Activated T-helper 2 cell treated with anti-CD3 and anti-CD28 coated beads, Interferon-gamma antibody, Interleukin-2, Interleukin-4, amounts not matched to agents 10 μg/mL and 5 μg/mL and 100 μg/mL, durations not matched to agents 14 hours and 24 hours and 36 hours (primary cell): ENCODE results near the gene GH1. TPM values are rescaled to one million over a fixed set of nuclear protein-coding genes. Genes with fewer than 3 reads are reported as not detected.
"Not testable (repeated sequence)": the region's sequence is repeated elsewhere in the genome, so short reads cannot be mapped to it uniquely, and the experiment has no call there.

ENCODE experiments used
- DNase-seq: peaks from one replicate; pipeline ENCODE4 v3.0.0; 2021; ENCODE audit warnings: low spot score
- H3K27ac Mint-ChIP-seq: one replicate; pipeline ENCODE4 v1.8.0; 2021; ENCODE audit warnings: mixed read lengths
- H3K27me3 Mint-ChIP-seq: one replicate; pipeline ENCODE4 v1.8.0; 2021; ENCODE audit warnings: low read depth, mixed read lengths
- H3K36me3 Mint-ChIP-seq: one replicate; pipeline ENCODE4 v1.8.0; 2021; ENCODE audit warnings: low read depth, mixed read lengths
- H3K4me1 Mint-ChIP-seq: one replicate; pipeline ENCODE4 v1.8.0; 2021; ENCODE audit warnings: low read depth, mixed read lengths
- H3K4me3 Mint-ChIP-seq: one replicate; pipeline ENCODE4 v1.8.0; 2021; ENCODE audit warnings: low read depth, mild to moderate bottlenecking, moderate library complexity, mixed read lengths
- H3K9me3 Mint-ChIP-seq: one replicate; pipeline ENCODE4 v1.8.0; 2021; ENCODE audit warnings: mixed read lengths
- intact Hi-C: fragments of 100-400 bp; cut with micrococcal nuclease; formaldehyde crosslinking; loops from one replicate; pipeline ENCODE4 v1.15.1; 2023
- total RNA-seq: library from RNA; stranded (reverse); gene quantifications from 2 replicates; pipeline ENCODE4 v1.2.3, GENCODE V29; 2022

The GH1 gene
- total RNA-seq, 1 donor from 2014 or later = not detected

GRCh38 chr17:63894821-63895220, 23.8 kb downstream of the GH1 start:
- intact Hi-C loops, H3K9me3 Mint-ChIP-seq, H3K4me1 Mint-ChIP-seq, H3K4me3 Mint-ChIP-seq, H3K27ac Mint-ChIP-seq, H3K36me3 Mint-ChIP-seq, DNase-seq: not testable (repeated sequence)
- peaks cover 23% of the 10 kb centered on the region for H3K27me3 Mint-ChIP-seq

DNA sequence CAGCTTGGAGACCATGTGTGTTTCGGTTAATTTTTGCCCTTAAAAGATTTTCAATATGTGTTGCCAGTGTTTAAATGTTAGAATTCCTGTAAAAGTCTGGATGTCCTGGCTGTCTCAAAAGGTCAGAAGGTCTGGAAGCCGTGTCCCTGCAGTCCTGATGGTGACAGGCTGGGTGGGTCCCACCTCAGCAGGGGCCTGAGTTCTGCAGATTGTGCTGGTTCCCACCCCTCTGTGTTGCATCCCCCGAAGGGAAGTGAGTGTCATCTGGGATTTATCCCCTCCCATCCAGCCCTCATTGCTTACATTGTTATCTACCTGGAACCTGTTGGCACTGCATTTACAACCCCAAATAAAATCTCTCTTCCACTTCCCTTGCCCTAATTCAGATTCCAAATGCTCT, 24.6 kb downstream of the GH1 start:
- DNase-seq, intact Hi-C loops, H3K27ac Mint-ChIP-seq, H3K36me3 Mint-ChIP-seq, H3K4me1 Mint-ChIP-seq, H3K4me3 Mint-ChIP-seq, H3K9me3 Mint-ChIP-seq: not testable (repeated sequence)
- peaks cover 25% of the 10 kb centered on the region for H3K27me3 Mint-ChIP-seq

GRCh38 chr17:63892316-63893037, 26.2 kb downstream of the GH1 start:
- H3K4me3 Mint-ChIP-seq, H3K4me1 Mint-ChIP-seq, intact Hi-C loops, DNase-seq, H3K9me3 Mint-ChIP-seq, H3K27ac Mint-ChIP-seq, H3K36me3 Mint-ChIP-seq: not testable (repeated sequence)
- H3K27me3 Mint-ChIP-seq = peaks cover 29% of the 10 kb centered on the region

- not testable (repeated sequence) for DNase-seq, H3K4me3 Mint-ChIP-seq
Measured at GRCh38 chr17:63889026-63889848, 29.4 kb downstream of the GH1 start.

DNA sequence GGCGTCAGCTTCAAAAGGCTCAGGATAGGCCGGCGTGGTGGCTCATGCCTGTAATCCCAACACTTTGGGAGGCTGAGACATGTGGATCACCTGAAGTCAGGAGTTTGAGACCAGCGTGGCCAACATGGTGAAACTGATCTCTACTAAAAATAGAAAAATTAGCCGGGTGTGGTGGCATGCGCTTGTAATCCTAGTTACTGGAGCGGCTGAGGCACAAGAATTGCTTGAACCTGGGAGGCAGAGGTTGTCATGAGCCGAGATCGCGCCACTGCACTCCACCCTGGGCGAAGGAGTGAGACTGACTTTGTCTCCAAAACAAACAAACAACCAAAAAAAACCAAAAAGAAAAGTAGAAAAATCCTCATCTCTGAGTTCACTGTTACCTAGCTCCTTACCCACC, 33.5 kb downstream of the GH1 start:
- H3K27ac Mint-ChIP-seq, intact Hi-C loops, H3K4me3 Mint-ChIP-seq, H3K4me1 Mint-ChIP-seq, H3K36me3 Mint-ChIP-seq, DNase-seq, H3K9me3 Mint-ChIP-seq: not testable (repeated sequence)
- peaks cover 14% of the 10 kb centered on the region for H3K27me3 Mint-ChIP-seq

More at GRCh38 chr17:63889026-63889848, 29.4 kb downstream of the GH1 start:
- H3K4me1 Mint-ChIP-seq, intact Hi-C loops, H3K9me3 Mint-ChIP-seq, H3K27ac Mint-ChIP-seq, H3K36me3 Mint-ChIP-seq: not testable (repeated sequence)
- peaks cover 32% of the 10 kb centered on the region for H3K27me3 Mint-ChIP-seq

GRCh38 chr17:63882626-63883126, 36.0 kb downstream of the GH1 start:
- H3K9me3 Mint-ChIP-seq, H3K4me1 Mint-ChIP-seq, DNase-seq, H3K27ac Mint-ChIP-seq, H3K4me3 Mint-ChIP-seq, H3K36me3 Mint-ChIP-seq, intact Hi-C loops: not testable (repeated sequence)
- peaks cover 14% of the 10 kb centered on the region for H3K27me3 Mint-ChIP-seq

DNA sequence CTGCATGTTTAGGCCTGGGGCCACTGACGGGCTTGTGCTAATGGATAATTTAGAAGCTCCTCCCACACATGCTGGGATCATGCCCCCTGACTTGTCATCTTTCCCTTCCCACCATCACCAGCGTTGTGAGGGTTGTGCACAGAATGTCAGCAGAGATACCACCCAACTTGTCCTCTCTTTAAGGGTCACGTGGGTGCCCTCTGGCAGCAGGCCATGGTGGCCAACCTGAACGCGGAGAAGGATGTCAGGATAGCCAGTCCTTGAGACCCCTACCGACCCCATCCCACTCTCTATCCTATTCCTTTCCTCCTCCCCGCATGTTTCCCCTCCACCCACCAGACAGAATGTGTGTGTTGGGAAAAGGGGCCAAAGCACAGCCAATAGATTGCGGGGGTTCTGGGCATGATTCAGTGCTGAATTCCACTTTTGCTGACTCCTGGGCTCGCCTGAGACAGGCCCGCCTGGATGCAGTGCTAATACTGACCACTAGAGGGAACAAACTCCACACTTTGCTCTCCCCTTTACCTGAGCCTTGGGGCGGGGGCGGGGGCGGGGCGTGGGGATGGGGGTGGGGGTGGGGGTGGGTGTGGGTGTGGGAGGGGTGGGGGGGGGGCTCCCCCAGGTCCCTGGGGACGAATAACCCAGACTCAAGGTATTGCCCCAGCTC, 36.6 kb downstream of the GH1 start, which contains the start of gene GH2:
Gene GH2, minus strand, starts transcription at position 10 of the 667 bp plus-strand sequence. CDS start 143 bp downstream, outside the sequence.
- H3K27me3 Mint-ChIP-seq = peaks cover 9% of the 10 kb centered on the region
- intact Hi-C loops = no loop called here
- H3K36me3 Mint-ChIP-seq = no peaks in the 10 kb centered on the region
- H3K4me1 Mint-ChIP-seq = no peaks in the 10 kb centered on the region
- peak; percentile 48 for DNase-seq
- no peak within 1 kb of the TSS for H3K4me3 Mint-ChIP-seq
- H3K9me3 Mint-ChIP-seq = no peaks in the 10 kb centered on the region
- H3K27ac Mint-ChIP-seq = no peak within 1 kb of the TSS

DNA sequence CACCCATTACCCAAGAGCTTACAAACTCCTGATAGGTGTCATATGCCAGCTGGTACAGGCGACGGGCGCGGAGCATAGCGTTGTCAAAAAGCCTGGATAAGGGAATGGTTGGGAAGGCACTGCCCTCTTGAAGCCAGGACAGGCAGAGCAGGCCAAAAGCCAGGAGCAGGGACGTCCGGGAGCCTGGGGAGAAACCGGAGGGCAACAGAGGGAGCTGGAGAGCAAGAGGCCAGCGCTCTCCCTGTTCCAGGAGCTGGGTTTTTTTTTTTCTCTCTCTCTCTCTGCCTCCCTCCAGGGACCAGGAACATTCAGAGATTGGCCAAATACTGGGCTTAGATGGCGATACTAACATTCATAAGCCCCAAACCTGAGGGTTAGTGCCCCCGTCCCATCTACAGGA, 37.3 kb downstream of the GH1 start:
- H3K4me1 Mint-ChIP-seq, H3K27ac Mint-ChIP-seq, H3K27me3 Mint-ChIP-seq, H3K36me3 Mint-ChIP-seq, H3K4me3 Mint-ChIP-seq, intact Hi-C loops, H3K9me3 Mint-ChIP-seq, DNase-seq: not testable (repeated sequence)

- no peak for DNase-seq
- Mint-ChIP-seq H3K27ac (no peak overlapping the region), H3K4me1 (no peaks in the 10 kb centered on the region), H3K9me3 (no peaks in the 10 kb centered on the region), H3K27me3 (peaks cover 6% of the 10 kb centered on the region), H3K4me3 (no peak overlapping the region), H3K36me3 (no peaks in the 10 kb centered on the region)
- intact Hi-C loops = no loop called here
Measured at GRCh38 chr17:63880706-63881105, 37.9 kb downstream of the GH1 start.

DNA sequence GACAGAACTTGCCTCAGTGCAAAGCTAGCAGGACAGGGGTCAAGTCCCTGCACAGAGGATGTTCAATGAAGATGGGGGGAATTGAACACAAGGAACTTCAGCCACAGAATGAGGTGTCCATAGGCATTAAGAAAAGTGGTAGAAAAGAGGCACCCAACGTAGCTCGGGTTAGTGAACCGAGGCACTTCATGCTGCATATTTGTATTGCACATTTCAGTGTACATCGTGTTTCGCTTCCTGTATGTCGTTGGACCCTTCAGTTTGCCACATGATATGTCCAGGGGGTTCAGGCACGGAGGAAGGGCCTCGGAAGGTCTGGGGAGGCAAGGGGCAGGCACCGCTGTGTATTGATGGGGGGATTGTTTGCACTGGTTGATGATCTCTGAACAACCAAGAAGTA, 40.2 kb downstream of the GH1 start:
- H3K27ac Mint-ChIP-seq, H3K36me3 Mint-ChIP-seq, H3K9me3 Mint-ChIP-seq, H3K4me3 Mint-ChIP-seq, H3K27me3 Mint-ChIP-seq, DNase-seq, H3K4me1 Mint-ChIP-seq, intact Hi-C loops: not testable (repeated sequence)

- DNase-seq, H3K4me1 Mint-ChIP-seq, H3K27me3 Mint-ChIP-seq, H3K27ac Mint-ChIP-seq, intact Hi-C loops, H3K36me3 Mint-ChIP-seq, H3K4me3 Mint-ChIP-seq, H3K9me3 Mint-ChIP-seq: not testable (repeated sequence)
Measured at GRCh38 chr17:63874693-63875092, 43.9 kb downstream of the GH1 start.

DNA sequence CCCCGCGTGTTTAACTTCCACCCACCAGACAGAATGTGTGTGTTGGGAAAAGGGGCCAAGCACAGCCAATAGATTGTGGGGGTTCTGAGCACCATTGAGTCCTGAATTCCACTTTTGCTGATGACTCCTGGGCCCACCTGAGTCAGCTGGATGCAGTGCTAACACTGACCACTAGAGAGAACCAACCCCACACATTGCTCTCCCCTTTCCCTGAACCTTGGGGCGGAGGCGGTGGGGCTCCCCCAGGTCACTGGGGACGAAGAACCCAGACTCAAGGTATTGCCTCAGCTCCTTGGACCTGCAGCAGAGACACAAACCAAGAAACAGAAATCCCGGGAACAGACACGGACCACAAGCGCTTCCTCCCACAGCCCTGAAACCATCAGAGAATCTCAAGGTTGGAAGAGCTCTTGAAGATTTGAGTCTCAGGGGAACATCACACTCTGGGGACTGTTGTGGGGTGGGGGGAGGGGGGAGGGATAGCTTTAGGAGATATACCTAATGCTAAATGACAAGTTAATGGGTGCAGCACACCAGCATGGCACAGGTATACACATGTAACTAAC, 44.5 kb downstream of the GH1 start:
- H3K4me3 Mint-ChIP-seq, H3K9me3 Mint-ChIP-seq, H3K27ac Mint-ChIP-seq, H3K36me3 Mint-ChIP-seq, intact Hi-C loops, DNase-seq, H3K27me3 Mint-ChIP-seq, H3K4me1 Mint-ChIP-seq: not testable (repeated sequence)
